CD4-positive, alpha-beta T cell treated with Interferon alpha-2 for 1 hour (primary cell): ENCODE results near the gene GNAO1.

ENCODE experiments used
- DNase-seq, 2 donors: peaks; one replicate each; pipeline ENCODE4 v3.0.0-alpha.2; 2020 to 2022

Gene GNAO1

DNA sequence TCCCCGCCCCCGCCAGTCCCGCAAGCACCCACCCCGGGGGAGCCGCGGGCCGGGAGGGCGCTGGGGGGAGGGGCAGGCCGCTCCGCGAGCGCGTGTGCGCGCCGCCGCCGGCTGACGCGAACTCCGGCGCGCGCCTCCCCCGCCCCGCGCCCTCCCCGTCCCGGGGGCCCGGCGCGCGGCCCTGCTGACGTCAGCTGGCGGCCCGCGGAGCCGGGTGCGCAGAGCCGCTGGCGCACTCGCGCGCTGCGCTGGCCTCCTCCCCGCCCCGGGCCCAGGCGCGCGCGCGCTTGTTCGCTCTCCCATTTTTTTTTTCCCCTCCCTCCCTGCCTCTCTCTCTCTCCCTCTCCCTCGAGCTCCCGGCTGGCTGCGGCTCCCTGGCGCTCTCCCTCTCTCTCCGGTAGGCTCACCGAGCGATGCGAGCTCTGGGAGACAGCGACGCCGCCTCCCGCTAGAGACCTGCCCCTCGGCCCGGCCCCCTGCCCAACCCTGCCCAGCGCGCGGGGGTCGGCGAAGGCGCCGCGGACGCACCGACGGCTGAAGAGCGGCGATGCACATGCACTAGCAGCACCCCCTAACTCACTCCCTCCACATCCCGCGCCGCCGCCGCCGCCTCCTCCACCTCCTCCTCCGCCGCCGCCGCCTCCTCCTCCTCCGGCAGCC is at the start of gene GNAO1:
Gene GNAO1, plus strand, starts transcription at position 334 of the 660 bp plus-strand sequence. CDS start 747 bp downstream, outside the sequence.
- DNase-seq = peak; percentile 61 to 85

- no peak for DNase-seq
Measured at GRCh38 chr16:56143666-56144065, 47.6 kb upstream of the GNAO1 start.

- no peak for DNase-seq
Measured at GRCh38 chr16:56145369-56145768, 45.9 kb upstream of the GNAO1 start.

DNA sequence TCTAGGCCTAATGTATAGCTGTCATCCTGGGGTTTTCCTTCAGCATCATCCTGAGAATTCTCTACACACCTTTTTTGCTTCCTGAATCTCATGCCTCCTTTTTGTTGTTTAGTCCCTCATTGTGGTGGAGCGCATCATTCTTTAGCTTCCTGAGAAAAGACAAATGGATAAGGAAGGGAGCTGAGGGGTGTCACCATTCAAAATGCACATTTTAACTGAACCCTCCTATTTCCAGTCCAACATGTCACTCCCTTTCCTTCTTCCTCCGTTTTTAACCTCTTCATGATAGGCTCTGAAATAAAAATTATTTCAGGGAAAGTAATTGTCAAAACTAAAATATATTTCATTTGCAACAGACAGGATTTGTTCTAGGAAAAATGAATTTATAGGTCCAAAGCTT is 39.7 kb upstream of the GNAO1 start:
- no peak for DNase-seq

GRCh38 chr16:56161658-56162057 is 29.6 kb upstream of the GNAO1 start:
- DNase-seq = no peak

DNA sequence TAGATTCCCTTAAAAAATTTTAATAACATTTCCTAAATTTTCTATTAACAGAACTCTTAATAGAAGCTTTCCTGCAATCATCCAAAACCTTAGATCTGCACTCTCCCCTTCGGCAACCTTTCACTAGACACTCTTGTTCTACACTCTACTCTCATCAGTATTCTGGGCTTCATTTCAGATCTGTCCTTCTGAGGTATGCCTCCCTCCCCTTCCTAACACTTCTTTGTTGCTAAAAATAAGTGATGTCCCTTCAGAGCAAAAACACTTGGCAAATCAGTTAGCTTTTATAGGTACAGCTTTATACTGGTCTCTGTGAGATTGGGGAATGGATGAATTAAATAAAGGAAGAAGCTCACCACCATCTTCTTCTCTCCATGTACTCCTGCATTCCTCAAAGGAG is 28.2 kb upstream of the GNAO1 start:
- no peak for DNase-seq

GRCh38 chr16:56163938-56164337 is 27.4 kb upstream of the GNAO1 start:
- no peak for DNase-seq

DNA sequence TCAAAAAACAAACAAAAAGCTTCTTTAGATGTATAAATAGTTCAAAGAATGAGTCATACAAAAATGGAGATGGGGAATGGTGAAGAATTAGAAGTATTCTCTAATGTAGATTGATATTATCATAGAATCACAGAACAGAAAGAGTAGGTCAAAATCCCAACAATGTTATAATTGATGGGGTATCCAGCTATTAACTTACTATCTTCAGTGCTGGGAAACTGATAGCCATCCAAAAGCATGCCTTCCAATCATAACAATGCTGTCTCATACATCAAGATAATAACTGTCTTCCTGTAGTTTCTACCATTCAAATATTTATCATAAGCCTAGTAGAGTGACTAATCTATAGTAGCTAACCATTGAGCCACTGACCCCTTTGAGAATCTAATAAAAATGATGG is 26.7 kb upstream of the GNAO1 start:
- no peak for DNase-seq

- DNase-seq = no peak
Measured at GRCh38 chr16:56174411-56174810, 16.9 kb upstream of the GNAO1 start.

GRCh38 chr16:56181401-56181800 is 9.9 kb upstream of the GNAO1 start:
- no peak for DNase-seq

DNA sequence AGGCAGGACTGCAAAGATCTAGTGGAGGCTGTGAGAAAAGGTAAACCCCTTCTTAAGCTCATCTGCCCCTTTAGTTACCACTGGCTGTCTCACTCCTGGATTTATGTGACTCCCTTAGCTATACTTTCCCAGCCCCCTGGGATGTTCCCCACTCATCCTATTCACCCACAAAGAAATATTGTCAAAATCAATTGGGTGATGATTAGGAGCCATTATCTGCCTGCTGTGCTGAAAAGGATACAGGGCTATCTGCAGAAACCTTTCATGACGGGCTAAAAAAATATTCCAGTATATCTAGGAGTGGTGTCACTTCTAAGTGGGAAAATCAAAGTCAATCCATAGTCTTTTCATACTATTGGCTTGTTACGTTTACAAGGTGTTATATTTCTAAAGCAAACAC is 8.0 kb upstream of the GNAO1 start:
- no peak for DNase-seq

GRCh38 chr16:56190048-56190676 is 1.1 kb upstream of the GNAO1 start:
- no peak for DNase-seq

DNA sequence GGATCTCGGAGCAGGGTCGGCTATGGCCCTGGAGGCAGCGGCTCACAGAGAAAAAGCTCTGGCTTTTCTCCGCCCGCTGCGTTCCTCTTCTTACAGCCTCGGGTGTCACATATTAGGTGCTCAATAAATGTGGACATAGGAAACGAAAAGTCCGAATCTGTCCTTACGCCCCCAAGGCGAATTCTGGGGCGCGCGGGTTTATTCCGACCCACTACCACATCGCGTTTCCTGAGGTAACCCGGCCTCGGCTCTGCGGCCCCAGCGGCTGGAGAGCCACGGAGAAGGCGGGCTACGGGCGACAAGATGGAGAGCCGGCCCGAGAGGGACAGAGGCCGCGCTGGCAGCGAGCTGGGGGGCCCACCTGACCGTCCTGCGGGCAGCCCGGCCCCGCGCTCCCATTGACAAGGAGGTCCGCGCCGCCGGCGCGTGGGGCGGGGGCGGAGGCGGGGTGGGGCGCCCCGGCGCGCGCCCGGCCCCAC is 573 bp upstream of the GNAO1 start:
- no peak for DNase-seq

DNA sequence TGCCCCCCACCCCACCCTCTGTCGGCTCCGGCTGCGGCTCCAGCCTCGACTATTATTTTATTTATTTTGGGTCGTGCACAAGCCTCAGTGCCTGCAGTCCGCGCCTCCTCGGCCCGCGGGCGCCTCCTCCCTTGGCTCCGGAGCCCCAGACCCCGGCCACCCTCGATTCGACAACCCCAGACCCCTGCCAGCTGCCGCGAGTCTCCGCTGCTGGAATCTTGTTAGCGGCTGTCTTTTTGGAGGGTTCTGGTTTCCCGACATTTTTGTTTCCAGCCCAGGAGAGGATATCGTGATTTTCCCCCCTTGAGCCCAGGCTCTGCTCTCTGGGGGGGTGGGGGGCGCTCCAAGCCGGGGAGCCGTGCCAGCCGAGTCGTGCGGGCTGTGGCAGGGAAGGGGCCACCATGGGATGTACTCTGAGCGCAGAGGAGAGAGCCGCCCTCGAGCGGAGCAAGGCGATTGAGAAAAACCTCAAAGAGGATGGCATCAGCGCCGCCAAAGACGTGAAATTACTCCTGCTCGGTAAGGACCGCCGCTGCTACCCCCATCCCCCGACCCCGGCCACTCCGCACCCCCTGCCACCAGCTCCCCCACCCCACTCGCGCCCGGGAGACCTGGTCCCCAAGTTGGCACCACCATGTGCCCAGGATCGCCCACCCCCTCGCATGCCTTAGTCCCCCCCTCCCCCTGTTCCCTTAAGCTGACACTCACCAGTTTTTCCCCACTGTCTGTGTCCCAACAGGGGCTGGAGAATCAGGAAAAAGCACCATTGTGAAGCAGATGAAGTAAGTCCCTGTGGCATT is 746 bp downstream of the GNAO1 start:
- DNase-seq = no peak

DNA sequence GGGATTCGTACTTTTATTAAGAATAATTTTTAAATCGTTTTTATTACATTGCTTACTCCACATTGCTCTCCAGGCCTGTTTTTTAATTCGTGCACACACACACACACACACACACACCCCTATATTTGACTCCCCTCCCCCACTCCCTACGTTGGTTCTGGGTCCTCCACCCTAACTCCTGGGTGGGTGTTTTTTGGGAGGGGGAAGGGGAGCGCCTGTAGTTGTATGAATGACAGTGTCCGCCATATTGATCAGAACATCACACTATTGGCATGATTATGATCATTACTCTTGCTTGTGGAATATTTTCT is 1.3 kb downstream of the GNAO1 start:
- no peak for DNase-seq

- no peak for DNase-seq
Measured at GRCh38 chr16:56192986-56193945, 2.0 kb downstream of the GNAO1 start.

DNA sequence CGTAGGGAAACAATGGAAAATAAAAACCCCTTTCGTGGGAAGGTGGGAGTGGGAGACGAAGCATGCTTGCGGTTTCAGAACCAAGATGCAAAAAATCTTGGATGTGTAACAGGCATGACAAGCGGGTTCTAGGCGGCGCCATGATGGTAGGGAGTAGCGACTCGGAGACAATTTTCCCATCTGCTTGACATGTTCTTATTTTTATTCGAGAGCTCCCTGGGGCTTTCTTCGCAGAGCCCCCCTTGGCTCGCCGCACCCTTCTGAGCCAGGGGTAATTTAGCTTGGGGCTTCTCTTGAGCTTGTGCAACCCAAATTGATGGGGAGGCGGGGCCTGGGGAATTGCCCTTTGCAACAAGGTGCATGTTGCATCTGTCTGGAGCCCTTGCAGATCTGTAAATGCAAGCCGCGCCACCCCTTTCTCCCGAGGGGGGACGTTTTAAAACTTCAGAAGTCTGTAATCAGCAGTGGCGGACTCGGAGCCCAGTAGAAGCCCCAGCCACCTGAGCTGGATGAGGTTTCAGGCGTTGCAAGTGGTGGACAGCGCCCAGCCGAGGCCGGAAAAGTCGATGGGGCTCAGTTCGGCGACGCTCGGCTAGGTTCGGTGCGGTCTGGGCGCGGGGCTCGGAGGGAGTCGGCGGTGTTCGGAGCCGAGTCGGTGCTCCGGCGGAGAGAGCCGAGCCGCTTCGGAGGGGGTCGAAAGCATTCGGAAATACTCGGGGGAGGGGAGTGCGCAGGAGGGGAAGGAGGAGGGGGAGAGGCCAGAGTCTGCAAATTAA is 2.9 kb downstream of the GNAO1 start:
- peak; percentile 70 to 83 for DNase-seq

DNA sequence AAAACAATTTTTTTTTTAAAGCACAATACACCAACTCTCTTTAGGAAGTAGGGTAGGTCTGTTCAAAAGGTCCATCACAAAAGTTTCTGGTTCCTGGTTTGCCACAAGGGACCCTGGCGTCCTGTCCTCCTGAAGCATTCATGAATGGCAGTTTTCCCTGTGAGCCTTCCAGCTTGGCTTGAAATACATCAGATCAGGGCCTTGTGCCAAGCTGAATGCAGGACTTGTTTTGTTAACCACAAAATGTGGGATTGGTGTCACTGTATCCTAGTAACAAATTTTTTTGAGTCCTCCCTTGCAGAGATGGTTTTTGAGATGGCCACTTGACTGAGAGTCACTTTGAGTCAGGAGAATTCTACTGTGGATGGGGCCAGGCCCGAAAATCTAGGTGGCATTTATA is 3.9 kb downstream of the GNAO1 start:
- no peak for DNase-seq

DNA sequence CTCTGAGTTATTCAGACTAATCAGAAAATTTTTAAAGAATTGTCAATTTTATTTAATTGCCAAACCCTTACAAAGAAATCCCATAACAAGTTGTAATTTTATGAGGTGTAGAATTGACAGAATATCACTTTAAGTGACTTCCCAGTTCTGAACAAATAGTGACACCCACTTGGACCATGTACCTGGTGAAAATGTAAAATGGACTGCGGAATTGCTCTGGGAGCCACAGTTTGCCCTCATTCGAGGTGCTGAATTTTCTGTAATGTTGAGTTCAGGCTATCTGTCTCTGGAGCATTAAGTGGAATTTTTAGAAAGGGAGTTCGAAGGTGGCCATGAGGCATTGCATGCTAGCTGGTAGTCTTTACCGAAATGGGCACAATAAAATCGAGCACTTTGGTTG is 5.1 kb downstream of the GNAO1 start:
- no peak for DNase-seq

GRCh38 chr16:56197192-56197992 is 6.1 kb downstream of the GNAO1 start:
- no peak for DNase-seq
